COLO829 (cell line): ENCODE data around the gene DHX15.
A peak's percentile ranks its signal among the peaks of the same experiment; 100 is the strongest.
"Not testable (repeated sequence)": the region's sequence is repeated elsewhere in the genome, so short reads cannot be mapped to it uniquely, and the experiment has no call there.

Experiments used
- DNase-seq: peaks from one replicate; pipeline ENCODE4 v3.0.0; 2012; ENCODE audit warnings: low spot score

DHX15 gene

DNA sequence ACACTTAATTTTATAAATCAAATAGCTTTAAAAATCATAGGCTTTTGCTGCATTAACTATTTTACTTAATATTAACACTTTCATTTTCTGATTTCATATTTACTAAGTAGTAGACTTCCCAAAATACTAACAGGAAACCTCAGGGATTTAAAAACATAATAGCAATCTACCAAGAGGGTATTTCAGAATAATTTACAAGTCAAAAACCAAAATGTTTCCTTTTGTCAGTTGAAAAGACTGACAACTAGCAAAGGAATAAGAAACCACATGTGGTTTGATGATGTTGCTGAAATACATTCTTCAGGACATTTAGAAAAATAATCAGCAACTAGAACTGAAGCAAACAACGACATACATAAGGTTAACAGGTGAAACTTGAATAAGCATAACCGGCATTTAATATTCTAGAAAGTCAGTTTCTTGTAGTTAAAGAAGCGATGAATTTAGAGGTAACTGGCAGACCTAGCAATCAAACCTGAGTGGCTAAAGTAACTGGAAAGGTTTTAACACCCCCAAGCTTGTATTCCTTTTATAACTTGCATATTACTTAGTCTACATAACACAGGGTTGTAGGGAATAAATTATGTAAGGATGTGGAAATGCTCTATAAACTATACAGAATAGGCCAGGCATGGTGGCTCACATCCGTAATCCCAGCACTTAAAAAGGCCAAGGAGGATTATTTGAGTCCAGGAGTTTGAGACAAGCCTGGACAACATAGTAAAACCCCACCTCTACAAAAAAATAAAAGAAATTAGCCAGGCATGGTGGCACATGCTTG is 40.0 kb downstream of the DHX15 start:
- no peak for DNase-seq

DNA sequence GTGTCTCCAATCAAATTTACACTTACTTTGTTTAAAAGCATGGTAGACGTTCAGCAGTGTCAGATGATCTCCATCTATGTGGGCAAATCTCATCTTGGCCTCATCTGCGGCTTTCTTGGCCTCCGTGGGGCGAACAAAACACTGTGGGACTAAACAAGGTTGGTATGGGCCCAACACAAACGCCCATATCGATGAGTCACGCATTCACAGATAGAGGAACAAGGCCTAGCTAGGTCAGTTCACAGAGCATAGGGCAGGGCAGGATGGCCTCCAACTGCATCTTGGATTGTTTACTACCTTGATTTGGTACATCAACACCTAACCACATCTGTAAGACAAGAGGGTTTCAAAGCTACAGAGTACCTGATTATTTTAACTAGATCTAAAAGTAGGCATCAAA is 47.3 kb downstream of the DHX15 start:
- no peak for DNase-seq

DNA sequence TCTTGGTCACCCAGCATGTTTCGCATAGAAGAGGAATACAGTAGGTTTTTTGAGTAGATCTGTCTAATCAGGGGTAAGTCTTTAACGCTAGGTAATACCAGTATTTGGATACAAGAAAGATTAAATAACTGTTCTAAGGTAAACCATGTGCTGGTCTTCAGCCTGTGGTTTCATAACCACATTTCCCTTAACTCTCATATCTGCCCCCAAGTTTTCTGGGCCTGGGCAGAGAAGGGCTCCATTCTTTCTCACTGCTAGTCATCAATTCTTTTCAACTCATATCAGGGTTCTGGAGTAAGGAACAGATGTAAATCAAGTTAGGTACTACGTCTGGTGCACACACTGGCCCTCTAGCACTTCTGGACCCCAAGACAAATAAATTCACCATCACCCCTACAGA is 49.0 kb downstream of the DHX15 start:
- no peak for DNase-seq

DNA sequence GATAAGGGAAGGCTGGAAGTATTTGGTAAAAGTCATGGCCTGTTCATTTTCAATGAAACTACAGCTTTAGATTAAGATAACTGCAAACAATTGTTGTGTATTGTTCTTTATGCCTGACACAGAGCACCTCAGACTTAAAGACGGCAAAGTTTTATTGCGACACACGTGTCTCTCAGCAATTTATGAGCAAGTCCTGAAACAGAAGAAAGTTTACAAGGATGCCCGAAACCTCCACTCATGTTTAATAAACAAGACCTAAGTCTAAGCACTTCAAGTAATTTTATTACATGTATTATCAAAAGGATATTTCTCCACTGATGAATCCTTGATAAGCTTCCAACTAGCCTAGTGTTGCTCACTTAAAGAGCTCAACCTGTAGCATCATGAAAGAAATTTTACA is 51.0 kb downstream of the DHX15 start:
- no peak for DNase-seq

DNA sequence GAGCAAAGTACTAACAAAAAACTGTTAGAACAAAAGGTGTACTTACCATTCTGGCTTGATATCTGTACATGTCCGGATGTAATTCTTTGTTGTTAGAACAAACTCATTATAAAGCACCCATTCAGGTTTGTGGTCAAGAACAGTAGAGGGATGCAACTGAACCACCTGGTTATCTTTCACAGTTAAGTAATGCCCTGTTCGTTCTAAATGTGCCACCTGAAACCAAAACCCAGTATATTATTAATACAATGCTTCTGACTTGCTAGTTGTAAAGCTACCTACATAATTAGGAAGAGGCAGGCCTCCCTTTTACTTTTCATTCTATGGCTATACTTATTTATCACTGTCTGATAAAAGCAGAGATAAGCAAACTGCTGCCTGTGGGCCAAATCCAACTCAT is 54.8 kb downstream of the DHX15 start:
- DNase-seq, result no peak

DNA sequence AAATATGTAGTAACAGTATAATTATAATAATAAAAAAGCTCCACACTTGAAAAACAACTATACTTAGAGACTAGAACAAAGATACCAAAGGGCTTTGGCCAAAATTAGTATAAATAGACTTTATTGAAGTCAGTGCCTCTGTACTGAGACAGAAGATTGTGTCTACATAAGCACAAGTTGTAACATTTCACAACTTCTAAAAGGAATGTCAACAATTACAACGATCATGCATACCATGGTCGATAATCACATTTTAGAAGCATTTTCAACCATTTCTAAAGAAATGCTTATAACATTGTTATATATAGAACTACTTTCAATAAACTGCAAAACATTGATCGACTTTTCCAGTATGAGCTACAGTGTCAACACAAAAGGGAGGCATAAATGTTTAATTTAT is 57.0 kb downstream of the DHX15 start:
- no peak for DNase-seq

DNA sequence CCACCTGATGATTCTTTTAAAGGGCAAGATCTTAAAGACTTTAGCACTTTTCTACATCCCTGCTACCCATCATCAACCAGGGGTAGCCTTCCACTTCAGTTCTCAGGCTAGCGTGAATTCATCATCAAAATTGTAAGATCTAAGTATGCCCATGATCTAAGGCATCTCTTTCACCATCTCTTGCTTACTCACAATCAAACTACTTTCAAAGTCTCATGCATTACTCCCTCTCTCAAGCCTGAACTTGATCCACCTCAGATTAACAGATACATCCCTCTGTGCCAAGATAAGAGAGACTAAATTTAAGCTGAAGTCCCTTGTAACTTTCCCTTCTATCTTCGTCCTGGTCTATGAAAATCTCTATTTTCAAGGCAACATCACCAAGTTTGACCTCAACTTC is 62.8 kb downstream of the DHX15 start:
- DNase-seq, result no peak

DNA sequence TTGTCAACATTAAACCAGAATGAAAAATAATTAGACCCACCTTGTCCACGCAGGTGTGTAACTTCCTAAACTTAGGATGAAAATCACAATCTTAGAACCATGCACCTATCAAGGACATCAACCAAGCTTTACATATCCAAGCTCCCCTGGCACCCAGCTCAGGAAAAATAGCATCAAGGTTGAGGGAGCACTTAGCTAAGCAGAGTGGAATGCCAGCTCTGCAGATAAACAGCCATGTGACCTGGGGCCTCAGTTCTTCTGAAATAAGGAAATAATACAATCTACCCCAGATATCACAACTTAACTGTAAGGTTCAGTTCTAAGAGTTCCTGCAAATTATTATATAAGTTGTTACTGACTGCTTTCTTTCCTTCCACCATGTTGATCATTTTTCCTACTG is 64.7 kb downstream of the DHX15 start:
- DNase-seq, result no peak

DNA sequence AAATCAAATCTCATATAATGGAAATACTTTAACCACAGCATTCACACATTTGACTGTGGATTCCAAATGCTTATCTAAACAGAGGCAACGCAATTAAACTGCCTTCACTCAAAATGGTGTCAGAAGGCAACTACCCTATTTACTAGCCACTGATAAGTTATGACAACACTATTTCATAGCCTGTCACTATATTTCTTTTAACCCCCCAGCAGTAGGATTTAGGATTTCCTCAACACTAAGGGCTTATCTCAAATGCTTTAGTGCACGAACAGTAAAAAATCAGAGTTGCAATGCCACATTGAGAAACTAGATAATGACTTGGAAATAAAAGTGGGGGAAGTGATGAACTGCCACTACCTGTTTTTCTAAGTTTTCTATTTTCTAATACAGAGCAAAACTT is 66.7 kb downstream of the DHX15 start:
- DNase-seq, result no peak

DNA sequence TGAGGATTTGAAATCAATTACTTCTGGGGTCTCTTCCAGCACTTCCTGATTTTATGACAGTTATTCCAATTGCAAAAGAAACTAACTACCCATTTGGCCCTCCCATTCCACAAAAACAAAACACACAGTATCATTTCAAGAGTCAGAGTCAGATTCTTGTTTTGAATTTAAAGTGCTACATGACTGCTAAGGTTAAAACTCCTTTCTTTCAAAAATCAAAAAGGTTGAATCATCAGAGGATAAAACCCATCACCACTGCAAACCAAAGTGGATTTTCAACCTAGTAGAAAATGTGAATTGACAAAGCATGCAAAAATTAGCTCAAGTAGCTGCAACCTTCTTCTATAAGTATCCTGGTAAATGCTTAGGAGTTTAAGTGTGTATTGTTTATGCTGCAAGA is 67.4 kb downstream of the DHX15 start:
- DNase-seq, result no peak

DNA sequence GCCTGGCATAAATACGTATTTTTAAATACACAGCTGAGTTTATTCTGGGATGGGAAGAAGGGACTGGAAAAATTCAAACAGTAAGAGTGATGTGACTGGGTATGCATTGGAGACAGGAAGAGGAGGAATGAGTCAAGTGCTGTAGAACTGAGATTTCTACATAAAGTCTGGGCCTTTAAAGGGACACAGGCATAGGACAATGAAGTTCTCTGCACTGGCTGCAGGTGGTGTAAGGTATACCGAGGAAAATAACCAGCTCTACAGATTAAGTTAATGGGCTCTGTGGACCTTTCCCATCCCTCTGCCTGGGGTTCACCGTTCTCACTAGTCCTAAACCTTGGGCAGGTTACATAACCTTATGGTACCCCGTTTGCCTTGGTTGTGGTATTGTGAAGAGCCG is 68.7 kb downstream of the DHX15 start:
- no peak for DNase-seq

DNA sequence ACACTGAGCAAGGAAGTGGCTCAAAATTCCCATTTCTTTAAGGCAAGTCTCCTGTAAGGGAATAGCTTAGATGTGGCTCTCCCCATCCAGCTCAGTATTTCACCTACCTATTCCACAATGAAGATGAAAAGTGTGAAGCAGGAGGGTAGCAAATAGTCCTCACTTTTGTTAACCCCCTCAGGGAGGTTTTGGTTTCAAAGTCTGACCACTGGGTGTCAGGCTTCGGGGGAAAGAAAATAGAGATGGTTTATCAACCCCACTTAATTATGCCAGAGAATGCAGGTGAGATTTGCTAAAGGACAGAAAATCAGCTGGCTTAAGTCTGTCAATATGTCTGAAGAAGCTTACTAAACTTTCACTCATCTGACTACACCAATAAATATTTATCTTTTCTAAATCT is 69.5 kb downstream of the DHX15 start:
- DNase-seq, result no peak

DNA sequence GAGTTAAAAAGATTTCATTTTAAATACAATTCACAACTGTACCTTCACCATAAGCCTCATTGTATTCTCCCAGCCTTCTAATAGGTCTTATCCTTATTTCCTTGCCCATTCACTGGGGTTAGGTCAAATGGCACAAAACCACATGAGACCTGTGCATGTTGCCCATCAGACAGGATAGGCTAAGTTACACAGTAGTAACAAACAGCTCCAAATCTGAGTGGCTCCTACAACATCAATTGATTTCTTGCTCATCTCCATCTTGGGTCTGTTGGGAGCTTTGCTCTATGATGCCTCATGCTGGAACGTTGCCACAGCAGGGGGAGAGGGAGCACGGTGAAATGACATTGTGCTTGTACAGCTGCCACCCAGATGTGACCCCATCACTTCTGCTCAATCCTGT is 70.6 kb downstream of the DHX15 start:
- DNase-seq, result no peak

DNA sequence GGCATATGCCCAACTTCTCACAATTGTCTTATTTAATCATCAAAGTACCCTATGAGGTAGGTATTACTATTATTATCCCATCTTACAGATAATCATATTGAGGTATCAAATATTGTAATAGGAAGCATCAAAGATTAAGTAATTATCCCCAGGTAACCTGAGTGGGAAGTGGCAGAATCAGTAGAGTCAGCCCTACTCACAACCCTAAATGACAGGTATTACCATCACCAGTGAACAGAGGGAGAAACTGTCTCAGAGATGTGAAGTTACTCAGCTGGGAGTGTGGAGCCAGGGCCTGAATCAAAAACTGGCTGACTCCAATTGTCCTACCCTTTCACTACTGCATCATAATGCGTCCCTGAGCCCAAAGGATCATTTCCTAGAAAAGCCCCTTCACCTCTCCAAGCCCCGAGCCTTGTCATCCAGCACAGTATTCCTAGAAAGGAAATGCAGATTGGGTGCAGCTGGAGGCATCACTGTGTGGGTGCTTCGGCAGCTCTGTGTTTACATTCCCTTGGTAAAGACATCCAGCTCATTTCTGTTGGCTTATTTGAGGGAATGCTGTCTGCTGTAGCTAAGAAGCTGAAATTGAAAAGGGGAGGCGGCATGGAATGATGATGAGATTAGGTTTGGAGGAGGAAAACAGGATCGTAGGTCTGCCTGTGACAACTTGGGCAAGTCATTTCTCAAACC is 72.8 kb downstream of the DHX15 start:
- no peak for DNase-seq

DNA sequence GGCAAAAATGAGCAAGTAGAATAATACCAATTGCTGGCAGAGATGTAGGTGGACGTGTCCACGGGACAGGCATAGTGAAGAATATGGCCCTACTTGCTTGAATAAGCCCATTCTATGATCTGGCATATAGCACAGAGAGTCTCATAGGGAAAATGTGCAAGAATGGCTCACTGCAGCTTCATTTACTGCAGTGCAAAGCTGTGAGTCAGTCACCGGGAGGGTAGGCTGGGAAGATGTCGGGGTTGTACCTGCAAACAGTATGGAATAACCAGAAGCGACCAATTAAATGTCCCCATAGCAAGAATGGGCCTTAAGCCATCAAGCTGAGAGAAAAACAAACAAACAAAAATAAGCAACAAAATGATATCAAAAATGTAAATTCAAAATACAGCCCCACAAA is 74.3 kb downstream of the DHX15 start:
- no peak for DNase-seq

DNA sequence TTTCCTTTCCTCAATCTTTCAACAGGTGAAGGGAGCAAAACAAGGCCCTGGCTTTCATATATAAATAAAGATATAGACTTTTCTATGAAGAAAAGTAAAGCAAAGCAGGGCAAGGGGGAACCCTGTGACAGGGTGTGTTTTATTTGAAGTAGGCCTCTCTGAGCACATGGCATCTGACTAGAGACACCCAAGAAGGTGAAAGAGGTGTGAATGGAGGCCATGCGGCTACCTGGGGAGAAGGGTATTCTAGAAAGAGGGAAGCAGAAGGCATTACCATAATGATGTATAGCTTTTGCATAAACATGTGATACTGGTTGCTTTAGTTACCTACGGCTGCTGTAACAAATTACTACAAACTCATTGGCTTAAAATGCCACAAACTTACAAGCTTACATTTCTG is 75.8 kb downstream of the DHX15 start:
- no peak for DNase-seq

DNA sequence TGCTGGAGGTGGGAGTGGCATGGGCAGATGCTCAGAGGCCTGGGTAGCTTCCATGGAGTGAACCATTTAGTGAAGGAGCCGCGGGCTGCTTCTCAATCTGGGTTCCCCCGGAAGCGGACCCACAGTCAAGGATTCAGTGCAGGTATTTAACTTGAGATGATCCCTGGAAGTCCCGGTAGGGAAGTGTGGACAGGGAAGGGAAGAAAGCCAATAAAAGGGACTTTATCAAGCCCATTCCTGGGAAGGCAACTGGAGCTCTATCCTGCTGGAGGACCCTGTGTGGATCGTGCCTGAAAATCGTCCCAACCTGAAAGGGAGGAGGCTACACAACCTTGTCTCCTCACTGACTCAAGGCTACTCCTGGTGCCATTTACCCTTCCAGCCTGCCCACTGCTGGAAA is 76.9 kb downstream of the DHX15 start:
- no peak for DNase-seq

DNA sequence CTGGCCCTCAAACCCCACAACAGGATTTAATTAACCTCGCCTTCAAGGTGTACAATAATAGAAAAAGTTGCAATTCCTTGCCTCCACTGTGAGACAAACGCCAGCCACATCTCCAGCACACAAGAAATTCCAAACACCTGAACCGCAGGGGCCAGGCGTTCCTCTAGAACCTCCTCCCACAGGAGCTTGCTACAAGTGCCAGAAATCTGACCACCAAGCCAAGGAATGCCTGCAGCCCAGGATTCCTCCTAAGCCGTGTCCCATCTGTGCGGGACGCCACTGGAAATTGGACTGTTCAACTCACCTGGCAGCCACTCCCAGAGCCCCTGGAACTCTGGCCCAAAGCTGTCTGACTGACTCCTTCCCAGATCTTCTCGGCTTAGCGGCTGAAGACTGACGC is 81.3 kb downstream of the DHX15 start:
- not testable (repeated sequence) for DNase-seq

DNA sequence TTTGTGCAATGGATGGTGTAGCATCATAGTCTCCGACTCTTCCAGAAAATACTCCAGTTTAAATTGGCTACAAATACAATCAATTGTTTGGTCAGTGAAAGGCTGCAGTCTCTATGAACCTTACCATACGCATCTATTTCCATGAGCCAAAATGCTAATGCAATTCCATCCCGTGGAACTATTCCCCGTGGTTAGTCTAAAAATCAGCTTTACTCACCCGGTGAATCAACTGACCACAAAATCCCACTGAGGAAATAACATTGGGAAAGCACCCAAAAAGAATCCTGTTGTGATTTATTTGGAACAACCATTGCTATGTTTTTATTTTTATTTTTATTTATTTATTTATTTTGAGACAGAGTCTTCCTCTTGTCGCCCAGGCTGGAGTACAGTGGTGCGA is 87.1 kb downstream of the DHX15 start:
- no peak for DNase-seq

DNA sequence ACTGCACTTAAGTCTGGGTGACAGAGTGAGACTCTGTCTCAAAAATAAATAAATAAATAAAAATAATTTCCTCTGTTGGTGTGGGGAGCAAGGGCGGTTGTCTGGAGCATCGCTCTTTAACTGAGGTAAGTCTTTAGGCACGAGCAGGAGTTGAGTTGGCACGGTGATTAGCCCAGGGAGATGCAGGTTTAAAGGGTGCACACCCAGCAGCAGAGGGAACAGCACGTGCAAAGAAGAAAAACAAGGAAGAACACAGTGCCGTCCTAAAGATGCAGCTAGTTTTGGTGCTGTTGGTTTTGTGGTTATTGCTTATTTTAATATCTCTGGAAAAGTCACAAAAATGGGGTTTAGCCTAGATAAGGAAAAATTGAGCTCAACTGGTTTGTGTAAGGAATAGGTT is 87.8 kb downstream of the DHX15 start:
- DNase-seq, result no peak

DNA sequence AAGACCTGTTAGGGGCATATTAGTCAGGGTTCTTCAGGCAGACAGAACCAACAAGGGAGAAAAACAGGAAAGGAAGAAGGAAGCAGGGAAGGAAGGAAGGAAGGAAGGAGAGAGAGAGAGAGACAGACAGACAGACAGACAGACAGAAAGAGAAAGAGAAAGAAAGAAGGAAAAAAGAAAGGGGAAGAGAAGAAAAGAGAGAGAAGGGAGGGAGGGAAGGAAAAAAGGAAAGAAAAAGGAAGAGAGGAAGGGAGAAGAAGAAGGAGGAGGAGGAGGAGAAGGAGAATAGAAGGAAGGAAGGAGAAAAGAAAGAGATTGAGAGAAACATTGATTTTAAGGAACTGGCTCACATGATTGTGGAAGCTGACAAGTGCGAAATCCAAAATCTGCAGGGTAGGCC is 89.0 kb downstream of the DHX15 start:
- DNase-seq, result no peak

DNA sequence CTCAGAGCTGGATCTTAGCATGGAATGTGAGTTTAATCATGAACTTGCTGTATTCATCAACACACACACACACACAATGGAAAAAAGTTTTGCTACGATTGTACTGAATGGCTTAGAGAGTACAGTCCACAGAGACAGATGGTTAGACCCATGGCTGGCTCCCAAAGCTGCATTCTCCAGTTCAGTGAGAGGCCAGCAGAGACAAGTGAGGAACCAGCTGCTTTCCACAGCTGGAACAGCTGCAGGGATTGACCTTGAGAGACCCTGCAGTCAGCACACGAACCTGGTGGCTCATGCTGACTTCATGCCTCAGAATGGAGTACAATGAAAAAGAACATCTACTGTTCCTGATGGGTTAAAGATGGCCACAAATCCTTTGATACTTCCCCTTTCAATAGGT is 94.5 kb downstream of the DHX15 start:
- no peak for DNase-seq

DNA sequence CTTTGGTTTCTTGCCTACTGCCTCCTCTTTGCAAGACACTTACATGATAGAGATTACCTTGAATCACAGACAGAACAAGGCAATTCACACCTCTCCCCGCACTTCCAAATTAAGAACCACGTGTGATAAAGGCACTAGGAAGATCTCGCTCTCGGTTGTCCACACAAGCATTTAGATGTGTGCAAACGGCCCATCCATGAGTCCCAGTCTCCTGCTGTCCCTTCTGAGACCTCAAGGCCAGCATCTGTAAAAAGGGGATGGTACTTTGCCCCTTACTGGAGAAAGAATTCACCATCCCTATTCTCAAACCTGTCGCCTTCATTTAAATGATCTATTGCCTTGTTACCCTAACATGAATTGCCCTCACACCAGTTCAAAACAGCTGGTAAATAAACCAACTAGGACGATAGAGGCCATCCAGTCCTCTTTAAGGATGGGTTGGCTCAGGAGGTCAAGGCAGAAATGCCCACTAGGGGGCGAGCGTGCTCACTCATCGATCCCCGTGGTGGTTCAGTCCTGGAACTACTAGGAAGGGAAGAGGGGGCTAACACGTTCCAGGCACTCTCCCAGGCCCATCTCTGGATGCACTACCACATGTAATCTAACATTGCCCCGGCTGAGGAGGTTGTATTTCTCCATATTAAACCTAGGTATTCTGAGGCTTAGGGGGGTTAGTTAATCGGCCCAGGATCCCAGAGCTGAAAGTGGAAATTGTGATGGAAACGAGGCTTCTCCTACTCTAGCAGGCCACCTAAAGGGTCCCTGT is 95.8 kb downstream of the DHX15 start:
- DNase-seq, result peak; percentile 56
